ENCODE measurements around the gene SLC17A8. TPM values are rescaled to one million over a fixed set of nuclear protein-coding genes. Genes with fewer than 3 reads are reported as not detected.

SLC17A8 gene
- not detected in 2 replicates for total RNA-seq (2014; rRNA removed; shearing (Covaris generic))

DNA sequence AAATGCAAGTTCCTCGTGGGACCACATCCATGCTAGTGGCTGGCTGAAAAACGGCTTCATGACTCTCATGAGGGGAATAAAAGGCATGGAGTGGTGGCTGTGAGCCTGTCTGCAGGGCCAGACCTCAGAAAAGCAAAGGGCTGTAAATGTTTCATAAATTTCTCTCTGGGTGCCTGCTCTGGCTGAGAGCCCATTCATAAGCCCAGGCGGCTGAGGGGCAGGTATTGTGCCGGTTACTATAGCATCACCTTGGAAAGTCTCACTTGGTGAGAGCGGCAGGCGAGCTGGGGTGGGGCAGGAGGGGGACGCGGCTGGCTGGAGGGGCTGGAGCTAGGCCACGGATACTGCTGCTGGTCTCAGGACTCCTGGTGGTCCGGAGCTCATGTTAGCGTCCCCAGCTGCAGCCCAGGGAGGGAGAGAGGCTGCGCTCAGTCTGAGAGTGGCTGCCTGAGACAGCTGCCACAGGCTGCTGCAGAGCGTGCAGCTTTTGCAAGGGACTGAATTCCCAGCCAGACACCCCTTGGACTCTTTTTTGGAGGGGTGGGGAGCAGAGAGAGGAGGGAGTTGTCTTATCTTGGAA, at the start of gene SLC17A8:
Gene SLC17A8, plus strand, starts transcription at position 431 of the 580 bp plus-strand sequence. CDS start 318 bp downstream, outside the sequence.

Other genes with a start within 250 kb of the SLC17A8 start
- 17.9 and 20.0 TPM in 2 replicates for gene BLTP3B, start 214.2 kb upstream of the SLC17A8 start, total RNA-seq (2014; rRNA removed; shearing (Covaris generic))
- 21.8 and 27.2 TPM in 2 replicates for gene ACTR6, start 156.3 kb upstream of the SLC17A8 start, total RNA-seq (2014; rRNA removed; shearing (Covaris generic))
- gene DEPDC4, start 90.0 kb upstream of the SLC17A8 start, total RNA-seq (2014; rRNA removed; shearing (Covaris generic)), result 0.66 and 3.0 TPM in 2 replicates
- gene SCYL2, start 89.9 kb upstream of the SLC17A8 start, total RNA-seq (2014; rRNA removed; shearing (Covaris generic)), result 17.3 and 25.8 TPM in 2 replicates
- gene NR1H4, start 116.8 kb downstream of the SLC17A8 start, total RNA-seq (2014; rRNA removed; shearing (Covaris generic)), result not detected in 2 replicates
- gene GAS2L3, start 216.6 kb downstream of the SLC17A8 start, total RNA-seq (2014; rRNA removed; shearing (Covaris generic)), result 18.0 and 22.0 TPM in 2 replicates

All from A375 (cell line).